ENCODE results near the gene RNLS. TPM values are rescaled to one million over a fixed set of nuclear protein-coding genes. Genes with fewer than 3 reads are reported as not detected.
"Not testable (repeated sequence)": the region's sequence is repeated elsewhere in the genome, so short reads cannot be mapped to it uniquely, and the experiment has no call there.

The RNLS gene
- polyA plus RNA-seq, 3 donors, result 16.1 to 20.0 (median 16.2) TPM

- DNase-seq (ENCODE audit: extremely low read depth in 1 of 11, low read depth in 9 of 11, low spot score in 4 of 11), result no peak
These were observed 240.3 kb downstream of the RNLS start for GRCh38 chr10:88342733-88343310.

DNA sequence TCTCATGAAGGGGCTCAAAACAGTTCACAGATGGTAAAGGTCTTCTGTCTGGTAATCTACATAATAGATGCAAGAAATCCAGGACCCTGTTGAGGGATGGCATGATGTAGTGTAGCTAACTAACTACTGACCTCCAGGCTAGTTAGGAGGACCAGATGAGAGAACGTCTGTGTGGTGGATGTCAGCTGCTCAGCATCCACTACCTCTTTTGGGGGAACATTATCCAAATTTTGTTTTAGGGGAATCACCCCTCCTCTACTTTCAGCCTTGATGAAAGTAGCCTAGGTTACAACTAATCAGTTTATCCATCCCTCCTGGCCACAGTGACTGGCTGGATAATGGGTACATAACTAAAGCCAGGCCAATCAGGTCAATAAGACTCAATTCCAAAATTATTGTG, 246.0 kb downstream of the RNLS start:
- no peak for DNase-seq (ENCODE audit: extremely low read depth in 1 of 11, low read depth in 9 of 11, low spot score in 4 of 11)

DNA sequence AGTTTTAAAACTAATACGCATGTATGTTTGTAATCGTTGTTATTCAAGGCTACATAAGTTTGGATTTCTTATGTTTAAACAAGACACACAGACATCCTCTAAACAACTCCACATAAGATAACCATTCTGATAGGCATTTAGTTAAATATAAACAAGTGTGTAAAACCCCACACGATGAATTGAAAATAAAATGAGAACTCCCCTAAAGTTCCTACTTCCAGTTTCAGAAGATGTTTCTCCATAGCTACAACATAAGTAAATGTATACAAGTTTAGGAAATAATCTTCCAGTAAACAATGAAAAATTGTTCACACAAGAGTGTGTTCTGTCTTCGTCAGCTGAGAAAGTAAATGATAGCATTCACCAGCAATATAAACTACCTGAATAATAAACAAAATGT, 246.8 kb downstream of the RNLS start:
- no peak for DNase-seq (ENCODE audit: extremely low read depth in 1 of 11, low read depth in 9 of 11, low spot score in 4 of 11)

GRCh38 chr10:88333248-88333630, 249.9 kb downstream of the RNLS start:
- no peak for DNase-seq (ENCODE audit: extremely low read depth in 1 of 11, low read depth in 9 of 11, low spot score in 4 of 11)

DNA sequence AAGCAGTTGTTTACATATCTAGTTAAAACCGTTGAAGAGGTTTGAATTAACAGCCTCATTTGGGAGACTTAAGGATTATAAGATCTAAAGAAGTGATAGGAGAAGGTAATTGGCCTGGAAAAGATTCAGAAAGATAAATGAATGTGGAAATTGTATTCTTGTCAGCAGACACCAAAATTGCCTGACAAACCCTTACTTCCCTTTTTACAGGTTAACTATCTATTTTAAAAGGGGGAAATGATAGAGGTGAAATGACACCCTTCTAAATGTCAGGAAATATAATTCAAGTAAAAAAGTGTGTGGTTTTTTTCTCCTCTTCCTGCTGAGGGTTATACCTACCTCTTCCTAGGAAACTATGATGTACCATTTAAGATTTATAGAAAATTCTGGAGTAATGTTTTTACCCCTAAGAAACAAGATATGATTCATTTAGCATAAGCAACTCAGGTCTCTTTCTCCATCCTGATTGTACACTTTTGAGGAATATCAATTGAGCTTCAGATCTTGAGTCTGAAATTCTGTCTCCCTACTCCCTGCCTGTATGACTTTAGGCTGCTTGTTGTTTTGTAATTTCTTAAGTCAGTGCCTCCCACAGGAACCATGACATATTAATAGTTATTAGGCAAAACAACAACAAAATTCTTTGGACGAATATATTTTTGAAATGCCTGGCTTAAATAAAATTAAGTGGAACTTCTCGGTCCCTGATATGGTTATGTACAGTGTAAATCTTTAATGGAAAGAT, 250.4 kb downstream of the RNLS start:
- no peak for DNase-seq (ENCODE audit: extremely low read depth in 1 of 11, low read depth in 9 of 11, low spot score in 4 of 11)

DNA sequence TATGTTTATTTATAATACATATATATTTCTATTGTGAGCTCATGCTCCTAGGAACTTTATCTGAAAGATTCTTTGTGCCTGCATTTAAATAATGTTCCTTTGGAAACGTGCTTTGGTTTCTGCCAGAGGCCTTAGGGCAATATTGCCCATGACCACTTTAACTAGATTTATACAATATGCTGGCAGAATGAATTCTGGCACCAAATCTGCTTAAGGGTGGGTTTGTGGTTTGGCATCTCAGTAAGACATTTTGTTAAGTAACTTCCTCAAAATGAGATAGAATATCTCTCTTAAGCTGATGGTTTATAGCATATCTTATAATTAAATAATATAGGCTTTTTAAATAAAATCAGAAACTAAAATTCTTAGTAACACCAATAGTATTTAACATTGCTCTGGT, 252.9 kb downstream of the RNLS start:
- DNase-seq (ENCODE audit: extremely low read depth in 1 of 11, low read depth in 9 of 11, low spot score in 4 of 11), result no peak

- no peak for DNase-seq (ENCODE audit: extremely low read depth in 1 of 11, low read depth in 9 of 11, low spot score in 4 of 11)
These were observed 260.6 kb downstream of the RNLS start for GRCh38 chr10:88322324-88323063.

- DNase-seq (ENCODE audit: extremely low read depth in 1 of 11, low read depth in 9 of 11, low spot score in 4 of 11), result no peak
These were observed 263.1 kb downstream of the RNLS start for GRCh38 chr10:88319960-88320517.

- DNase-seq (ENCODE audit: extremely low read depth in 1 of 11, low read depth in 9 of 11, low spot score in 4 of 11), result no peak
These were observed 264.3 kb downstream of the RNLS start for GRCh38 chr10:88318803-88319202.

DNA sequence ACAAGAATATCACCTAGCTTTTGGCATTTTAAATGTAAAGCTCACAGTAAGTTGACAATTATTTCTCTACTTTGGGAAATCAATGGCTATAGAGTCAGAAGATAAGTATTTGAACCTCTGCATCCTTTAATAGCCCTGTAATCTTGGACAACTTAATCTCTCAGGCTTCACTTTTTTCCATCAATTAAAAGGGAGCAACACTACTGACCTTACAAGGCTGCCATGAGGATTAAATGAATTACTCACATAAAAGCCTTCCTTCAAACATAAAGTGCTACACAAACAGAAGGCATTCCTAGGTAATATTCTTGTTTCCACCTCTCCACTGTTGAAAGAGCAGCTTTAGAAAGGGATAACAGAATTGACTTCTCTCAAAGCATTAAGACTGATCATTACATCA, 266.0 kb downstream of the RNLS start:
- no peak for DNase-seq (ENCODE audit: extremely low read depth in 1 of 11, low read depth in 9 of 11, low spot score in 4 of 11)

DNA sequence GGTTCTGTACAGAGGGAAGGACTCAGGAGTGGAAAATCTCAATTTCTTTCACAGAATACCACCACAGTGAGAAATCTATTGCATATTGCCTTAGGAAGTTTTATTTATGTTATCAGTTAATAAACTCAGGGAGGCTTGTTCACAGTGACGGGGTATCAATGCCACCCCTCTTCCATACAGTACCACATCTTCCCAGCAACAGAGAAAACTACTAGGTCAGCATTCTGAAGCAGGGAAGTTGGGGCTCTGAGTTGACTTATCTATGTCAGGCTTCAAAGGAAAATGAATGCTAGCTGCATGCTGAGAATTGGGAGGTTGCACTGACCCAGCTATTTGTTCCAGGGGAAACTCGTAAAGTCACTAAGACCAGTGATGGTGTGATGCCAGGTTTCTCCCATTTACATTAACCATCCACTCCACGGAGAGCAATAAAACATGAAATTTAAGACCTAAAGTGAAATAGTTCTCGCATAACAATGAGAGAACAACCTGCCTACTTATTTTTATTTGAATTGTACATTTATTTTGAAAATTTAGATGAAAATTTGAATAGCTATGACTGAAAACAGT, 266.7 kb downstream of the RNLS start:
- DNase-seq (ENCODE audit: extremely low read depth in 1 of 11, low read depth in 9 of 11, low spot score in 4 of 11), result no peak

DNA sequence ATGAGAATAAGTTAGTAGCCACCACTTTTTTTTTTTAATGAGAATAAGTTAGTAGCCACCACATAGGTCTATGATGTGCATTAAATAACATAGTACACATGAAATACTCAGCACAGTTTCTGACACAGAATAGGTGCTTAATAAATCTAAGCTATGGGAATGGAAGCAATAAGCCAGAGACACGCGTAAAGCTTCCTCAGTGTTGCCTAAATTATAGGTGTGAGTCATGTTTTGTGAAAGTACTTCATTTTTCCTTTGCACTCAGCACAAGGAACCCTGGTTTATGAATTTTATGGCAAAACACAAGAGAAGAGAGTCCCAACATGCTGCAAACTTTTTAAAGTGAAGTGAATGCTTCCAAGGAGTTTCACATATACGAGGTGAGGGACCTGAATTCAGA, 267.4 kb downstream of the RNLS start:
- DNase-seq (ENCODE audit: extremely low read depth in 1 of 11, low read depth in 9 of 11, low spot score in 4 of 11), result no peak

DNA sequence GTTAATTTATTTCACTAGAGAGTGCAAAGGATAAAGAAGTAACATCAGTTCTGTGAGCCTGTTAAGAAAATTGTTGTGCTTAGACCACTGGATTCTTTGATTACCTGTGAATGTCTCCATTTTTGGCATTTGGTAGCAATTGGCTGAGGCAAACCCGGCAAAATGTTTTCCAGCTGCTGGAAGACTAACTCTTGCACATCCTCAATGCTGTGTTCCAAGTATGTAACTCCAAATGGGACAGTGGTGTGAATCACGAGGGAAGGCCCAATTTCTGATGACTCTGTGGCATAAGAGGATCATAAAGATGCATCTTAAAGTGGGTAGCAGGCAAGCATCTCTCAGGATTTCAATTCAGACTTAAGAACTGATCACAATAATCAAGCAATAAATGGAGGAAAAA, 268.8 kb downstream of the RNLS start:
- DNase-seq (ENCODE audit: extremely low read depth in 1 of 11, low read depth in 9 of 11, low spot score in 4 of 11), result no peak

- no peak for DNase-seq (ENCODE audit: extremely low read depth in 1 of 11, low read depth in 9 of 11, low spot score in 4 of 11)
These were observed 269.2 kb downstream of the RNLS start for GRCh38 chr10:88313878-88314277.

- DNase-seq (ENCODE audit: extremely low read depth in 1 of 11, low read depth in 9 of 11, low spot score in 4 of 11), result no peak
These were observed 270.3 kb downstream of the RNLS start for GRCh38 chr10:88312855-88313254.

- DNase-seq (ENCODE audit: extremely low read depth in 1 of 11, low read depth in 9 of 11, low spot score in 4 of 11), result no peak
These were observed 271.9 kb downstream of the RNLS start for GRCh38 chr10:88311264-88311663.

DNA sequence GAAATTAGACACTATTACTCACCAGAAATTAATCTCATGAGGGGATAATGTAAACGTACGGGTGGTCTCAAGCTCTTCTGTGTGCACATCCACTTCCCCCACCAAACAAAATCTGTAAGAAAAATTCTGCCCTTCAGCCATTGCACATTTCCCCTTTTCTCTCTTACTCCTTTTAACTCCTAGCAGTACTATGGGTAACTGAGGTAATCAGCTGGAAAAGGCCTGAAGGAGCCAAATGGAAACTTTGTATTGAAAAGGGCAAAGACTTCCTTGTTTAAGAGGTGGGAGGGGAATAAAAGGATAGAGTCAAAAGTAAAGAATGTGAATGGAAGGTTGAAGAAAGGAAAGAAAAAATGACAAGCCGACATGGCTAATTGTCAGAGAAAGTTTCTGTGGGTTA, 273.8 kb downstream of the RNLS start:
- no peak for DNase-seq (ENCODE audit: extremely low read depth in 1 of 11, low read depth in 9 of 11, low spot score in 4 of 11)

GRCh38 chr10:88308361-88308760, 274.8 kb downstream of the RNLS start:
- DNase-seq (ENCODE audit: extremely low read depth in 1 of 11, low read depth in 9 of 11, low spot score in 4 of 11), result not testable (repeated sequence)

GRCh38 chr10:88299787-88300186, 283.3 kb downstream of the RNLS start:
- DNase-seq (ENCODE audit: extremely low read depth in 1 of 11, low read depth in 9 of 11, low spot score in 4 of 11), result no peak

DNA sequence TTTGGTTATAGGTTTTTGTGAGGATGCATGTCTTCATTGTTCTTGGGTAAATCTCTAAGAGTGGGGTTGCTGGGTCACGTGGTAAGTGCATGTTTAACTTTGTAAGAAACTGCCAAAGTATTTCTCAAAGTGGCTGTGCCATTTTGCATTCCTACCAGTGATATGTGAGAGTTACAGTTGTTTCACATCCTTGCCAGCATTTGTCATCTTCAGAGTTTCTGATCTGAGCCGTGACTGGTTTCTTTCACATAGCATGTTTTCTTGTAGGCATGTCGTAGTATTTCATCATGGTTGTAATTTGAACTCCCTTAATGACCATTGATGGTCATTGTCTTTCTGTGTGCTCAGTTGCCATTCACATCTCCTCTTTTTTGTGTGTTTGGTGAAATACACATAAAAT, 286.0 kb downstream of the RNLS start:
- DNase-seq (ENCODE audit: extremely low read depth in 1 of 11, low read depth in 9 of 11, low spot score in 4 of 11), result no peak

Data from renal cortex interstitium (tissue), 11 donors.